PC-9 (cell line): ENCODE results near the gene TENM4. TPM values are rescaled to one million over a fixed set of nuclear protein-coding genes. Genes with fewer than 3 reads are reported as not detected.
"Not testable (repeated sequence)": the region's sequence is repeated elsewhere in the genome, so short reads cannot be mapped to it uniquely, and the experiment has no call there.

ENCODE experiments used
- BruUV-seq: library from RNA; stranded (reverse); fragments of 400-500 nt; replicated peaks from 2 replicates; lab custom pipeline; 2021; lab: Mats Ljungman, UMichigan
- CTCF ChIA-PET: fragments of 300-600 bp; sonication (Branson Sonifier 250); formaldehyde crosslinking; loops from one replicate; lab custom pipeline; 2022; ENCODE audit warnings: antibody characterized with exemption; lab: Charles Lee
- POLR2A ChIA-PET: fragments of 300-600 bp; sonication (Branson Sonifier 250); formaldehyde crosslinking; loops from one replicate; lab custom pipeline; 2022; ENCODE audit warnings: antibody characterized with exemption; ENCODE audit not compliant: unreplicated experiment; lab: Charles Lee
- DNase-seq, 2 experiments: peaks; one replicate each; pipeline versions ENCODE4 v3.0.0 to v3.0.0-alpha.2; 2015 to 2022; ENCODE audit warnings: mixed read lengths in 1 of 2
- H2AFZ ChIP-seq: fragments of 200-600 bp; sonication (generic); 2 replicates; pipeline ENCODE4 v1.8.1; 2017; ENCODE audit warnings: antibody characterized with exemption
- H3F3A ChIP-seq: fragments of 200-600 bp; sonication (generic); 2 replicates; pipeline ENCODE4 v1.8.1; 2017; ENCODE audit warnings: antibody characterized with exemption, mild to moderate bottlenecking, low read depth; ENCODE audit not compliant: insufficient read depth
- H3K27ac ChIP-seq: fragments of 200-600 bp; sonication (generic); 2 replicates; pipeline ENCODE4 v1.6.1; 2016; ENCODE audit warnings: mixed run types
- H3K27me3 ChIP-seq: fragments of 200-600 bp; sonication (generic); 2 replicates; pipeline ENCODE4 v1.6.1; 2016; ENCODE audit warnings: low read depth, mixed run types; ENCODE audit not compliant: insufficient read depth
- H3K36me3 ChIP-seq: fragments of 200-600 bp; sonication (generic); 2 replicates; pipeline ENCODE4 v1.6.1; 2016; ENCODE audit warnings: low read depth, mixed run types
- H3K4me1 ChIP-seq: fragments of 200-600 bp; sonication (generic); replicated peaks from 2 replicates; pipeline ENCODE4 v1.6.1; 2016; ENCODE audit warnings: mixed run types; ENCODE audit not compliant: insufficient read depth
- H3K4me2 ChIP-seq: fragments of 200-600 bp; sonication (generic); 2 replicates; pipeline ENCODE4 v1.6.1; 2017; ENCODE audit warnings: mixed run types
- H3K4me3 ChIP-seq: fragments of 200-600 bp; sonication (generic); 2 replicates; pipeline ENCODE4 v1.6.1; 2016; ENCODE audit warnings: mixed run types
- H3K79me2 ChIP-seq: fragments of 200-600 bp; sonication (generic); 2 replicates; pipeline ENCODE4 v1.6.1; 2017; ENCODE audit warnings: low read depth, mixed run types
- H3K9me2 ChIP-seq: fragments of 200-600 bp; sonication (generic); 2 replicates; pipeline ENCODE4 v1.8.1; 2017; ENCODE audit warnings: mild to moderate bottlenecking; ENCODE audit not compliant: insufficient read depth
- H3K9me3 ChIP-seq: fragments of 200-600 bp; sonication (generic); 2 replicates; pipeline ENCODE4 v1.8.1; 2016; ENCODE audit warnings: low read depth; ENCODE audit not compliant: insufficient read depth
- H4K20me1 ChIP-seq: fragments of 200-600 bp; sonication (generic); 2 replicates; pipeline ENCODE4 v1.8.1; 2017; ENCODE audit not compliant: insufficient read depth
- EZH2 ChIP-seq: fragments of 200-600 bp; sonication (generic); IDR thresholded peaks from 2 replicates; pipeline ENCODE4 v1.8.0; 2017; ENCODE audit warnings: antibody characterized with exemption, low read depth
- intact Hi-C: fragments of 100-400 bp; cut with micrococcal nuclease; formaldehyde crosslinking; loops from one replicate; pipeline ENCODE4 v1.10.0; 2022; ENCODE audit not compliant: unreplicated experiment
- total RNA-seq: library from RNA; stranded (reverse); gene quantifications from 2 replicates; pipeline ENCODE4 v1.2.3, GENCODE V29; 2021
- TF ChIP-seq, protein P1 (sequence below): fragments of 200-600 bp; sonication (generic); conservative IDR thresholded peaks from 2 replicates; pipeline ENCODE4 v1.6.1; 2017; ENCODE audit warnings: mixed run types, antibody characterized with exemption, mild to moderate bottlenecking, moderate library complexity

TENM4 gene
- total RNA-seq, 1 experiment from 2014 or later = not detected

DNA sequence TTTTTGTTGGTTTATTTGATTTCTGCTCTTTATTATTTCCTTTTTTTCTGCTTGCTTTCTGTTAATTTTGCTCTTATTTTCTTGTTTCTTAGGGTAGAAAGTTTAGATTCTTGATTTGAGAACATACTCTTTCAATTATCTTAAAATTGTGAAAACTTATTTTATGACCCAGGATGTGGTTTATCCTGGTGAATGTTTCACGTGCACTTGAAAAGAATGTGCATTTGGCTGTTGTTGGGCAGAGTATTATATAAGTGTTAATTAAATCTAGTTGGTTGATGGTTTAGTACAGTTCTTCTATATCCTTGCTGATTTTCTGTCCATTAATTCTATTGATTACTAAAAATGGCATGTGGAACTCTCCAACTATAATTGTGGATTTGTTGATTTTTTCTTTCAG, 799.3 kb downstream of the TENM4 start:
- ChIA-PET CTCF (no interaction called here), POLR2A (no interaction called here)
- no TSS peak for BruUV-seq
- Histone ChIP-seq H3K4me2 (no peak overlapping the region), H3K79me2 (no peaks in the 10 kb centered on the region), H3K36me3 (no peaks in the 10 kb centered on the region), H3K4me3 (no peak overlapping the region), H3K4me1 (no peaks in the 10 kb centered on the region), H3K27ac (no peak overlapping the region), H3F3A (no peaks in the 10 kb centered on the region; the same call in 1 of the 2 replicates), H2AFZ (no peak overlapping the region), H3K27me3 (peaks cover 56% of the 10 kb centered on the region), H4K20me1 (0 out of 2 replicates have a peak, but pooled peaks cover 5% of the 10 kb centered on the region), H3K9me3 (0 out of 2 replicates have a peak, but pooled peaks cover 4% of the 10 kb centered on the region), H3K9me2 (no peaks in the 10 kb centered on the region)
- DNase-seq = no peak
- no peak for TF ChIP-seq EZH2
- TF ChIP-seq, protein P1, sequence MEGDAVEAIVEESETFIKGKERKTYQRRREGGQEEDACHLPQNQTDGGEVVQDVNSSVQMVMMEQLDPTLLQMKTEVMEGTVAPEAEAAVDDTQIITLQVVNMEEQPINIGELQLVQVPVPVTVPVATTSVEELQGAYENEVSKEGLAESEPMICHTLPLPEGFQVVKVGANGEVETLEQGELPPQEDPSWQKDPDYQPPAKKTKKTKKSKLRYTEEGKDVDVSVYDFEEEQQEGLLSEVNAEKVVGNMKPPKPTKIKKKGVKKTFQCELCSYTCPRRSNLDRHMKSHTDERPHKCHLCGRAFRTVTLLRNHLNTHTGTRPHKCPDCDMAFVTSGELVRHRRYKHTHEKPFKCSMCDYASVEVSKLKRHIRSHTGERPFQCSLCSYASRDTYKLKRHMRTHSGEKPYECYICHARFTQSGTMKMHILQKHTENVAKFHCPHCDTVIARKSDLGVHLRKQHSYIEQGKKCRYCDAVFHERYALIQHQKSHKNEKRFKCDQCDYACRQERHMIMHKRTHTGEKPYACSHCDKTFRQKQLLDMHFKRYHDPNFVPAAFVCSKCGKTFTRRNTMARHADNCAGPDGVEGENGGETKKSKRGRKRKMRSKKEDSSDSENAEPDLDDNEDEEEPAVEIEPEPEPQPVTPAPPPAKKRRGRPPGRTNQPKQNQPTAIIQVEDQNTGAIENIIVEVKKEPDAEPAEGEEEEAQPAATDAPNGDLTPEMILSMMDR = no peak
- intact Hi-C loops = no loop called here

DNA sequence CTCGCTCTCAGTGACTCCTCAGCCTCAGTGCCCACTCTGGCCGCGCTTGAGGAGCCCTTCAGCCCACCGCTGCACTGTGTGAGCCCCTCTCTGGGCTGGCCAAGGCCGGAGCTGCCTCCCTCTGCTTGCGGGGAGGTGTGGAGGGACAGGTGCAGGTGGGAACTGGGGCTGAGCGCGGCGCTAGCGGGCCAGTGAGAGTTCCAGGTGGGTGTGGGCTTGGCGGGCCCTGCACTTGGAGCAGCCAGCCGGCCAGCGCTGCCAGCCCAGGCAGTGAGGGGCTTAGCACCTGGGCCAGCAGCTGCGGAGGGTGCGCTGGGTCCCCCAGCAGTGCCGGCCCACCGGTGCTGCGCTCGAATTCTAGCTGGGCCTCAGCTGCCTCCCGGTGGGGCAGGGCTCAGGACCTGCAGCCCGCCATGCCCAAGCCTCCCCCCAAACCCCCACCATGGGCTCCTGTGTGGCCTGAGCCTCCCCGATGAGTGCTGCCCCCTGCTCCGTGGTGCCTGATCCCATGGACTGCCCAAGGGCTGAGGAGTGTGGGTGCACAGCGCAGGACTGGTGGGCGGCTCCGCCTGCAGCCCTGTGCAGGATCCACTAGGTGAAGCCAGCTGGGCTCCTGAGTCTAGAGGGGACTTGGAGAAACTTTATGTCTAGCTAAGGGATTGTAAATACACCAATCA, 802.0 kb downstream of the TENM4 start:
- H3K79me2 ChIP-seq = no peaks in the 10 kb centered on the region
- no peak overlapping the region for H3K27ac ChIP-seq
- H4K20me1 ChIP-seq = no peaks in the 10 kb centered on the region
- H3K27me3 ChIP-seq = peaks cover 63% of the 10 kb centered on the region
- no peak overlapping the region for H2AFZ ChIP-seq
- intact Hi-C loops = no loop called here
- CTCF ChIA-PET = no interaction called here
- no peaks in the 10 kb centered on the region for H3K36me3 ChIP-seq
- TF ChIP-seq, protein P1 = no peak
- no peak for TF ChIP-seq EZH2
- no peaks in the 10 kb centered on the region for H3K4me1 ChIP-seq
- H3F3A ChIP-seq = no peaks in the 10 kb centered on the region; the same call in 1 of the 2 replicates
- no TSS peak for BruUV-seq
- H3K9me3 ChIP-seq = 0 out of 2 replicates have a peak, but pooled peaks cover 4% of the 10 kb centered on the region
- H3K4me2 ChIP-seq = no peak overlapping the region
- H3K9me2 ChIP-seq = no peaks in the 10 kb centered on the region
- POLR2A ChIA-PET = no interaction called here
- no peak overlapping the region for H3K4me3 ChIP-seq
- DNase-seq = no peak

DNA sequence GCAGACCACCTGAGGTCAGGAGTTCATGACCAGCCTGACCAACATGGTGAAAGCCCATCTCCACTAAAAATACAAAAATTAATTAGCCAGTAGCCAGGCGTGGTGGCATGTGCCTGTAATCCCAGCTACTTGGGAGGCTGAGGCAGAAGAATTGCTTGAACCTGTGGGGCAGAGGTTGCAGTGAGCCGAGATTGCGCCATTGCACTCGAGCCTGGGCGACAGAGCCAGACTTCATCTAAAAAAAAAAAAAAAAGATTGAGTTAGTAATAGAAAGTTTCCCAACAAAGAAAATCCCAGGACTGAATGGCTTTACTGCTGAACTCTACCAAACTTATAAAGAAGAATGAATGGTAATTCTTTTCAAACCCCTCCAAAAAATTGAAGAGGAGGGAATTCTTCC, 803.3 kb downstream of the TENM4 start:
- H3K4me1 ChIP-seq, H3K4me2 ChIP-seq, H3K9me3 ChIP-seq, intact Hi-C loops, H3K79me2 ChIP-seq, H3K36me3 ChIP-seq, DNase-seq, CTCF ChIA-PET, POLR2A ChIA-PET, H4K20me1 ChIP-seq, H3F3A ChIP-seq, H3K4me3 ChIP-seq, BruUV-seq, H3K27ac ChIP-seq, H2AFZ ChIP-seq, H3K9me2 ChIP-seq: not testable (repeated sequence)
- peaks cover 60% of the 10 kb centered on the region for H3K27me3 ChIP-seq
